NCI-H2196 (cell line): ENCODE results near the gene PPBP.
"Not testable (repeated sequence)": the region's sequence is repeated elsewhere in the genome, so short reads cannot be mapped to it uniquely, and the experiment has no call there.

Source experiments
- DNase-seq: peaks from one replicate; lab custom pipeline; 2025; ENCODE audit not compliant: unreplicated experiment; lab: John Stamatoyannopoulos, UW

Gene PPBP

DNA sequence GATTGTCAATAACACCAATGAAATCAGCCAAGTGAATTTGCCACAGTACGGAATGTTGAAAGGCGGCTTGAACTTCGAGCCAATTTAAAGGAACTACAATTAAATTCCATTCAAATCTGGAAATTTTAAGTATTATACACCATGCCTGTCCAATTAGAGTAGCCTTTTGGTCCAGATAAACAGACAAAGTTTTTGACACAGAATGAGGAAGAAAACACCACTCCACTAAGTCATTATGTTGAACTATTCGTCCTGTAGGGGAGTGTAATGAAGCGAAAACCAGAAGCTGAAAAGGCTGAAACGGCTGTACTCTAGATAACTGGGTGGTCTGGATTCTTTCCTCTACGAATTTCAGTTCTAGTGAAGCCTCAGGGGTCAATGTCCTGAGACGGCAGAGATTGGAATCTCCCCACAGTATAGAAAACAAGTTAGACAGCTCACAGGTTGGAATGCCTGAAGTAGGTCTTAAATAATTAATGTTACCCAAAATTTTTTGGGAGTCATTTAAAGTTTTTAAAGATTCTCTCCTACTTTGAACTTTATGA is 37.5 kb downstream of the PPBP start:
- not testable (repeated sequence) for DNase-seq

DNA sequence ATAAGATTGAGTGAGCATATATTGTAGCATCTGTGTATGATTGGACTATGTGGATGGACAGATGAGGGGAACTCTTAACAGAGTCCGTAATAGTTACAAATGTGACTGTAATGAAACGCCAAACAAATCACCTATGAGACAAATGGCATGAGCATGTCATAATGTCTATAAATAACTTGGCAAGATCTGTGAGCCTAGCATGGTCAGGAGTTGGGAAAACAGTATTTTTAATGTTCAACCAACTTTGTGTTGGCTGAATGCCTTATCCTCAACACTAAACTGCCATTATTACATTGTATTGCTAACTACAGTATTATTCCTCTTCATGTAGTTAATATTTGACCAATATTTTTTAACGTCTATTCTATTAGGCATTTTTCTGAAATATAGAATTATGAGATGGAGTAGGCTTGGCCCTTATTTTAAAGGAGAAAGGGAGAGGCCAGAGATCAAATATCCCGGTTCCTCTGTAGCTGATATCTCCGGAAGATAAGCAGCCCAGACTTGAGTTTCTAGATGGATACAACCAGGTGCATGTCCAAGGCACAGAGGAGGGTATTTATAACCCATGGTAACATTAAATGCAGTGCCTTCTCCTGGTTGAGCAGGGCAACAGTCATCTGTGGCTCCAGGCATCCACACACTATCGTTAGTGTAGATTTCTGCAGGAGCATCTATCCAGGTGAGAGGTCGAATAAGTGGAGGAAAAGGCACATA is 38.8 kb downstream of the PPBP start:
- no peak for DNase-seq

- DNase-seq: no peak
Observed at GRCh38 chr4:73948291-73948690, 39.7 kb downstream of the PPBP start.

DNA sequence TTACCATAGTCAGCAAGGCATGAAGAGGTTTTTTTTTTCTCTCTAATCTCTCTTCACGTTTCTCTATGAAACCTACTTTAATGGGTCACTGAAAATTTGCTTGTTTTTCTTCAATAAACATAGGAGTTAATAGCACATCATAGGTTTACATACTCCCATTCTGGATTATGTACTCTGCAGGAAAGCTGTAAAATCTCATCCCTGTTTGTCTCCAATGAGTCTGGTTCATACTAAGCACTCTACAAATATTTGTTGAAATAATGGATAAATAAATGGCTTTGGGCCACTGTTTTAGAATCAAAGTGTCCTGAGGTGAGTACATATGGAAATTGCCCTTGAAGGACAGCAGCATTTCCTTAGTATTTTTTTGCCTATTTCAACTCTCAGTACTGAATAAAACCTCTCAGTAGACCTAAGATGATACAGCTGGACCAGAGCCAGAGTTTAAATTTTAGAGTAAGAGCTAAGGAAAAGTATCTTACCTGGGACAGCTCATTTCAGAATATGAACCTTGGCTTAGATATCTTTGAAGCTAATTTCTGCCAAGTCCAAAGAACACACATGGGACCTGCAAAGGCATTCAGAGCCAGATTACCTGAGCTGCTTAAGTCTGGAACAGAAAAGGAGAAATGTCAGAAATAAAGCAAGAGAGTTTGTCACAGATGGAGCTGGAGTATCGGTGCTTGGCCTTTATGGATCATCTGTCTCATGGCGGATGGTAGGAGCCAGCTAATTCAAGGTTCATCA is 40.6 kb downstream of the PPBP start:
- no peak for DNase-seq

GRCh38 chr4:73945674-73946449 is 42.1 kb downstream of the PPBP start:
- no peak for DNase-seq

DNA sequence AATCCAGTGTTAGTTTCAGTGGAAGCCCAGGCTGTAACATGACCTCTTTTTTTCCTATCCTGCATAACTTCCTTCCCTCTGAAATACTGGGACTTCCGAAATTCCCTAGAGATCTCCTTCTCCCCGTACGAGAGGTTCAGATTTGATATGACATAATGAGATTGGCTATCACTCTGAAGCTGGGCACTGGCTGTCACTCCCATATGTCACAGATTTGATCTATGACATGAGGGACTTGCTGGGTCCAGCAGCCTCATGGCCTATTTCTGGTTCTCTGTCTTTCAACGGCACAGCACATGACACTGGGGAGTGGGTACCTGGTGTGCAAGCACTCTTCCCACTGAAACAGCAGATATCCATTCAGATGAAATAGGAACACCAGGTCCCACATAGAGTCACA is 42.9 kb downstream of the PPBP start:
- no peak for DNase-seq

DNA sequence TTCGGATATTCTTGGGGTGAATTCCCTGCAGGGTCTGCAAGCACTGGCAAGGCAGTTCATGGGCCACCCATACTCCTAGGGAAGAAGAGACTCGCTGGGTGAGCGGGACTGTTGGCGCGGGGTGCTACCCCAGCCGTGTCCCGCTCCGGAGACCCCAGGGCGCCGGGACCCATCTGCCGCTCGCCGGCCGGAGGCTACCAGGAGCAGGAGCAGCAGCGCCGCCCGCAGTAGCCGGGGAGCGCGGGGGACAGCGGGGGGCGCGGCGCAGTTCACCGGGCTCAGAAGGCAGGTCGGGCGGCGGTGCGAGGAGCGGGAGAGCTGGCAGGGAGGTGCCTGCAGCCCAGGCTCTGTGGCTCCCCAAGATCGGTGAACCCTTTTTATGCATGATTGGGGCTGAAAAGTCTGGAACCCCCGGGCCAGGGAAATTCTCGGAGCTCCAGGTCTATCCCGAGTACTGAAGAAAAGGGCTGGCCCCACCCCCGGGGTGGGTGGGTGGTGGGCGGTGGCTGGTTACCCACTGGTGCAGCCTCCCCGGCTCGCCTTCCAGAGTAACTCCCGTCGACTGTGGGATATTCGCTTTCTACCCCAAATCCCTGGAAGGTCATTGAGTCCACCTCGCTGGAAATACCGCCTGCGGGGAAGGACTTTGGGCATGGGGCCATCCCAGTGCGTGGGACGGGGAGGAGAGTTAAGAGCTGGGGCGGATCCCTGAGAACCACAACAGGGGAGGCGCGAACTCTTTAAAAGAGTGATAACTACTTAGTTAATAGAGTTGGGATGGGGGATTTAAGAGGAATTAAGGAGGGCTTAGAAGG is 43.7 kb downstream of the PPBP start:
- DNase-seq: no peak

GRCh38 chr4:73943555-73943954 is 44.4 kb downstream of the PPBP start:
- no peak for DNase-seq

- DNase-seq: no peak
Observed at GRCh38 chr4:73936969-73937368, 51.0 kb downstream of the PPBP start.
